Measurements from ENCODE around the gene OR8B4. TPM values are rescaled to one million over a fixed set of nuclear protein-coding genes. Genes with fewer than 3 reads are reported as not detected.
"Not testable (repeated sequence)": the region's sequence is repeated elsewhere in the genome, so short reads cannot be mapped to it uniquely, and the experiment has no call there.

OR8B4 gene
- total and polyA plus RNA-seq, 2 experiments from 2014 or later = not detected

GRCh38 chr11:124465368-124465767 lies 40.7 kb upstream of the OR8B4 start:
- Histone ChIP-seq H3K36me3 (no peaks in the 10 kb centered on the region), H3K27me3 (no peaks in the 10 kb centered on the region), H3K4me1 (ENCODE audit: low read depth) (no peaks in the 10 kb centered on the region), H3K4me3 (no peak overlapping the region), H3K9me3 (ENCODE audit: low read depth) (no peaks in the 10 kb centered on the region), H3K27ac (no peak overlapping the region)
- DNase-seq (ENCODE audit: low read depth in 1 of 2, low spot score in 1 of 2) = no peak
- no peak for TF ChIP-seq CTCF (IDR thresholded peaks at IDR 0.05; ENCODE audit: low read depth, low read length)

GRCh38 chr11:124463990-124464389 lies 39.3 kb upstream of the OR8B4 start:
- H3K4me1 ChIP-seq (ENCODE audit: low read depth) = no peaks in the 10 kb centered on the region
- DNase-seq (ENCODE audit: low read depth in 1 of 2, low spot score in 1 of 2) = no peak
- H3K36me3 ChIP-seq = no peaks in the 10 kb centered on the region
- no peaks in the 10 kb centered on the region for H3K9me3 ChIP-seq (ENCODE audit: low read depth)
- no peak for TF ChIP-seq CTCF (IDR thresholded peaks at IDR 0.05; ENCODE audit: low read depth, low read length)
- H3K4me3 ChIP-seq = no peak overlapping the region
- H3K27ac ChIP-seq = no peak overlapping the region
- H3K27me3 ChIP-seq = no peaks in the 10 kb centered on the region

GRCh38 chr11:124463324-124463723 lies 38.7 kb upstream of the OR8B4 start:
- no peaks in the 10 kb centered on the region for H3K27me3 ChIP-seq
- DNase-seq (ENCODE audit: low read depth in 1 of 2, low spot score in 1 of 2) = no peak
- H3K27ac ChIP-seq = no peak overlapping the region
- no peak overlapping the region for H3K4me3 ChIP-seq
- H3K9me3 ChIP-seq (ENCODE audit: low read depth) = no peaks in the 10 kb centered on the region
- no peak for TF ChIP-seq CTCF (IDR thresholded peaks at IDR 0.05; ENCODE audit: low read depth, low read length)
- no peaks in the 10 kb centered on the region for H3K36me3 ChIP-seq
- no peaks in the 10 kb centered on the region for H3K4me1 ChIP-seq (ENCODE audit: low read depth)

GRCh38 chr11:124460459-124460858 lies 35.8 kb upstream of the OR8B4 start:
- Histone ChIP-seq H3K27ac (no peak overlapping the region), H3K4me1 (ENCODE audit: low read depth) (no peaks in the 10 kb centered on the region), H3K4me3 (no peak overlapping the region), H3K36me3 (no peaks in the 10 kb centered on the region), H3K27me3 (no peaks in the 10 kb centered on the region), H3K9me3 (ENCODE audit: low read depth) (no peaks in the 10 kb centered on the region)
- TF ChIP-seq CTCF (IDR thresholded peaks at IDR 0.05; ENCODE audit: low read depth, low read length) = no peak
- DNase-seq (ENCODE audit: low read depth in 1 of 2, low spot score in 1 of 2) = no peak

GRCh38 chr11:124459379-124459778 lies 34.7 kb upstream of the OR8B4 start:
- H3K27ac ChIP-seq; H3K4me1 ChIP-seq (ENCODE audit: low read depth); H3K27me3 ChIP-seq; H3K36me3 ChIP-seq; H3K9me3 ChIP-seq (ENCODE audit: low read depth); H3K4me3 ChIP-seq; DNase-seq (ENCODE audit: low read depth in 1 of 2, low spot score in 1 of 2): not testable (repeated sequence)

GRCh38 chr11:124454552-124454951 lies 29.9 kb upstream of the OR8B4 start:
- peak in 1 of 2 donors; percentile 2 for DNase-seq (ENCODE audit: low read depth in 1 of 2, low spot score in 1 of 2)
- Histone ChIP-seq H3K27me3 (no peaks in the 10 kb centered on the region), H3K4me1 (ENCODE audit: low read depth) (no peaks in the 10 kb centered on the region), H3K27ac (no peak overlapping the region), H3K4me3 (no peak overlapping the region), H3K9me3 (ENCODE audit: low read depth) (no peaks in the 10 kb centered on the region), H3K36me3 (no peaks in the 10 kb centered on the region)
- no peak for TF ChIP-seq CTCF (IDR thresholded peaks at IDR 0.05; ENCODE audit: low read depth, low read length)

Measured in cardiac muscle cell (in vitro differentiated cells and primary cell).